T-helper 2 cell treated with Interferon-gamma antibody and Interleukin-4, amounts not matched to agents 5 μg/mL and 100 μg/mL, for 36 hours (primary cell): ENCODE measurements around the gene ZBTB5.

Source experiments
- DNase-seq: peaks from one replicate; pipeline ENCODE4 v3.0.0; 2021; ENCODE audit warnings: low spot score
- H3K27ac Mint-ChIP-seq: one replicate; pipeline ENCODE4 v1.8.0; 2021; ENCODE audit warnings: mild to moderate bottlenecking, mixed read lengths
- H3K27me3 Mint-ChIP-seq: one replicate; pipeline ENCODE4 v1.8.0; 2021; ENCODE audit warnings: low read depth, mixed read lengths
- H3K36me3 Mint-ChIP-seq: one replicate; pipeline ENCODE4 v1.8.0; 2021; ENCODE audit warnings: low read depth, mixed read lengths
- H3K4me1 Mint-ChIP-seq: one replicate; pipeline ENCODE4 v1.8.0; 2021; ENCODE audit warnings: low read depth, mixed read lengths
- H3K4me3 Mint-ChIP-seq: one replicate; pipeline ENCODE4 v1.8.0; 2022; ENCODE audit warnings: mild to moderate bottlenecking, moderate library complexity, mixed read lengths
- H3K9me3 Mint-ChIP-seq: one replicate; pipeline ENCODE4 v1.8.0; 2021; ENCODE audit warnings: mixed read lengths

ZBTB5 gene

DNA sequence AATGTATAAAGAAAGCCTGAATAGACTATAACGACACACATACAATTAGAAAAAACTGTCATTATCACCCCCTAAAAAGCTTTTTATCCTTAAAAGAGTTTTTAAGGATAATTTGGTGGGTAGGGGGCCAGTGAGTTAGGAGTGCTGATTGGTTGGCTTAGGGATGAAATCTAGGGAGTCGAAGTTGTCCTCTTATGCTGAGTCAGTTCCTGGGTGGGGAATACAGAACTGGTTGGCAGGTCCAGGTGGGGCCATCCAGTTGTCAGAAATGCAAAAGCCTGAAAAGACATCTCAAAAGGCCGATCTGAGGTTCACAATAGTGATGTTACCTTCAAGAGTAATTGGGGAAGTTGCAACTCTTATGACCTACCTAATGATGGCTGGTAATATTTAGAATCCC, 13.6 kb downstream of the ZBTB5 start:
- Mint-ChIP-seq H3K4me1 (peaks cover 9% of the 10 kb centered on the region), H3K9me3 (no peaks in the 10 kb centered on the region), H3K27ac (no peak overlapping the region), H3K4me3 (no peak overlapping the region), H3K36me3 (peaks cover 14% of the 10 kb centered on the region), H3K27me3 (no peaks in the 10 kb centered on the region)
- DNase-seq, result no peak

GRCh38 chr9:37449862-37450632, 15.2 kb downstream of the ZBTB5 start:
- Mint-ChIP-seq H3K9me3 (no peaks in the 10 kb centered on the region), H3K4me1 (peaks cover 12% of the 10 kb centered on the region), H3K27ac (no peak overlapping the region), H3K4me3 (no peak overlapping the region), H3K27me3 (no peaks in the 10 kb centered on the region), H3K36me3 (peaks cover 16% of the 10 kb centered on the region)
- no peak for DNase-seq

GRCh38 chr9:37447111-37447510, 18.1 kb downstream of the ZBTB5 start:
- peaks cover 11% of the 10 kb centered on the region for H3K4me1 Mint-ChIP-seq
- H3K27ac Mint-ChIP-seq, result no peak overlapping the region
- no peaks in the 10 kb centered on the region for H3K9me3 Mint-ChIP-seq
- no peaks in the 10 kb centered on the region for H3K27me3 Mint-ChIP-seq
- no peak for DNase-seq
- H3K4me3 Mint-ChIP-seq, result no peak overlapping the region
- peaks cover 20% of the 10 kb centered on the region for H3K36me3 Mint-ChIP-seq

GRCh38 chr9:37446401-37446800, 18.8 kb downstream of the ZBTB5 start:
- no peak for DNase-seq

GRCh38 chr9:37445832-37446231, 19.4 kb downstream of the ZBTB5 start:
- Mint-ChIP-seq H3K4me3 (no peak overlapping the region), H3K36me3 (peaks cover 32% of the 10 kb centered on the region), H3K4me1 (peaks cover 11% of the 10 kb centered on the region), H3K27me3 (no peaks in the 10 kb centered on the region), H3K27ac (no peak overlapping the region), H3K9me3 (no peaks in the 10 kb centered on the region)
- no peak for DNase-seq

More at GRCh38 chr9:37446401-37446800, 18.8 kb downstream of the ZBTB5 start:
- H3K36me3 Mint-ChIP-seq, result peaks cover 27% of the 10 kb centered on the region
- peaks cover 11% of the 10 kb centered on the region for H3K4me1 Mint-ChIP-seq
- no peaks in the 10 kb centered on the region for H3K9me3 Mint-ChIP-seq
- peak overlapping the region; percentile 32 for H3K27ac Mint-ChIP-seq
- no peak overlapping the region for H3K4me3 Mint-ChIP-seq
- no peaks in the 10 kb centered on the region for H3K27me3 Mint-ChIP-seq

GRCh38 chr9:37444890-37445289, 20.4 kb downstream of the ZBTB5 start:
- Mint-ChIP-seq H3K27ac (no peak overlapping the region), H3K27me3 (no peaks in the 10 kb centered on the region), H3K4me3 (no peak overlapping the region), H3K4me1 (peaks cover 11% of the 10 kb centered on the region), H3K9me3 (no peaks in the 10 kb centered on the region), H3K36me3 (peaks cover 32% of the 10 kb centered on the region)
- DNase-seq, result no peak

DNA sequence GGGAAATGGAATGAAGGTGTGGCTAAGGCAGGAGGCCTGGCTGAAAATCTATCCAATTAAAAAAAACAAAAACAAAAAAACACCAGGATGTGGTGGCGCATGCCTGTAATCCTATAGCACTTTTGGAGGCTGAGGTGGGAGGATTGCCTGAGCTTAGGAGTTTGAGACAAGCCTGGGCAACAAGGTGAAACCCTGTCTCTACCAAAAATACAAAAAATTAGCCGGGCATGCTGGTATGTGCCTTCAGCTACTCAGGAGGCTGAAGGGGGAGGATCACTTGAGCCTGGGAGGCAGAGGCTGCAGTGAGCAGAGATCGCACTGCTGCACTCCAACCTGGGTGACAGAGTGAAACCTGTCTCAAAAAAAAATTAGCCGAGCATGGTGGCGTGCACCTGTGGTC, 21.7 kb downstream of the ZBTB5 start:
- no peak for DNase-seq
- Mint-ChIP-seq H3K27me3 (no peaks in the 10 kb centered on the region), H3K4me1 (peaks cover 11% of the 10 kb centered on the region), H3K4me3 (no peak overlapping the region), H3K36me3 (peaks cover 31% of the 10 kb centered on the region), H3K27ac (no peak overlapping the region), H3K9me3 (no peaks in the 10 kb centered on the region)

DNA sequence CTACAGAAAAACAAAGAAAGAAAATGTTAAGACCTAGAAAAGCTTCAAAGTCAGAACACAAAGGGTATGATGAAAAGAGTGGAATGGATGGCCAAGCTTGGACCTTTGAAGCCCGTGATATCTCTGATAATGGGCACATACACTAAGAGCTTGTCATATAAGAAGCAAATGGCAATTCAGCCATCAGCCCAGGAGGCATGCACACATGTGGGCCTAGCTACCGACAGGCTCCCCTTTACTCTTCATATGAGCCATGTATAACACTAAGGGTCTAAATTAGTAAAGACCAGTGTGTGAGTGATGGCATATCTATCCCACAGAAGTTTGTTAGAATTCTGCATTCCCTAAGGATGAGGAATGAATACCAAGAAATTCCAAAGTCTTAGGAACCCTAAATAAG, 22.7 kb downstream of the ZBTB5 start:
- Mint-ChIP-seq H3K36me3 (peaks cover 32% of the 10 kb centered on the region), H3K4me3 (no peak overlapping the region), H3K4me1 (peaks cover 11% of the 10 kb centered on the region), H3K9me3 (no peaks in the 10 kb centered on the region), H3K27me3 (no peaks in the 10 kb centered on the region), H3K27ac (no peak overlapping the region)
- no peak for DNase-seq

GRCh38 chr9:37441776-37442370, 23.4 kb downstream of the ZBTB5 start:
- Mint-ChIP-seq H3K36me3 (peaks cover 36% of the 10 kb centered on the region), H3K4me3 (no peak overlapping the region), H3K27me3 (no peaks in the 10 kb centered on the region), H3K27ac (no peak overlapping the region), H3K4me1 (peaks cover 8% of the 10 kb centered on the region), H3K9me3 (no peaks in the 10 kb centered on the region)
- DNase-seq, result no peak

DNA sequence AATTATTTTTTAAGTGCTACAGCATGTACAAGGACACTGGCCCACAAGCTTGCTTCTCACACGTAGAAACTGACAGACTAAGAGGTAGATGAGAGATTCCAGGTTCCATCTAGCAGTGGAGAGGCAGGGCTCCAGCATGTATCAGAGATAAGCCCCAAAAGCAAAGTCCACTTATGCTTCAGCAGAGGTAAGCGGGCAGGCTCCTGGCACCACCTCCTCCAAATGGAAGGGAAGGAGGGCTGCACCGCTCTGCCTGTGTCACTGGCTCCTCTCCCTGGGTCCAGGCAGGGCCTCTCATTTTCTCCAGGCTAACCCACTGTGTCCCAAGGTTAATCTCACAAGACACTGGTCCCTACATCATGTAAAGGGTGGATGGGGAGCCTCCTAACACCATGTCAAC, 26.9 kb downstream of the ZBTB5 start:
- no peak overlapping the region for H3K4me3 Mint-ChIP-seq
- H3K27me3 Mint-ChIP-seq, result no peaks in the 10 kb centered on the region
- H3K9me3 Mint-ChIP-seq, result no peaks in the 10 kb centered on the region
- H3K27ac Mint-ChIP-seq, result no peak overlapping the region
- H3K36me3 Mint-ChIP-seq, result peaks cover 39% of the 10 kb centered on the region
- no peaks in the 10 kb centered on the region for H3K4me1 Mint-ChIP-seq
- no peak for DNase-seq

DNA sequence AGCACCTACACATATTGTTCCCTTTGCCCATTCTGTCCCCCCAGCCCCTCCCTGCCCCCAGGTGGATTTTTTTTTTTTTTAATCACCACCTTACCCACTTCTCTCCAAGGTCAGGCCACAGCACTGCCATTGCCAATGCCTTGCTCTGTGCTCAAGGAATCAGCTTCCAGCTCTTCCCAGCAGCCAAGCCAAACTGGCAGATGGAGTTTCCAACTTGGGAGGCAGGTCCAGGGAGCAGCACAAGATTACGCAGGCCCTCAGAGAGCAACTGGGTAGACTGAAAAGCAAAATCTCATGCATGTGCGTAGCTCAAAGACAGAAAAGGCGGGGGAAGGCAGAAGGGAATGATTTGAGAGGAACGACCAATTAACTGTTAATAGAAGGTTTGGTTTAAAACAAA, 27.6 kb downstream of the ZBTB5 start:
- H3K27me3 Mint-ChIP-seq, result no peaks in the 10 kb centered on the region
- H3K4me3 Mint-ChIP-seq, result no peak overlapping the region
- H3K9me3 Mint-ChIP-seq, result no peaks in the 10 kb centered on the region
- peaks cover 41% of the 10 kb centered on the region for H3K36me3 Mint-ChIP-seq
- peaks cover 2% of the 10 kb centered on the region for H3K4me1 Mint-ChIP-seq
- no peak overlapping the region for H3K27ac Mint-ChIP-seq
- DNase-seq, result no peak

DNA sequence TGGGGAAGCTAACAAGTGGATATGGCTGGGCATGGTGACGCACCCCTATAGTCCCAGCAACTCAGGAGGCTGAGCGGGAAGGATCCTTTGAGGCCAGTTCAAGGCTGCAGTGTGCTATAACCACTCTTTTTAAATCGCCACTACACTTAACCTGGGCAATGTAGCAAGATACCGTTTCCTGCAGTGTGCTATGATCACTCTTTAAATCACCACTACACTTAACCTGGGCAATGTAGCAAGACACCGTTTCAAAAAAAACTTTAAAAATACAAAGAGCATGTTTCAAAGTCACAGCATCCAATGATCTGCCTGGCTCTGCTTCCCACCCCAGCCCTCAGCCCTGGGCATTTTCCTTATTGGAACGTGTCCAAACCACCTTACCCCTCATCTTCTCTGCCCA, 28.2 kb downstream of the ZBTB5 start:
- peaks cover 36% of the 10 kb centered on the region for H3K36me3 Mint-ChIP-seq
- no peaks in the 10 kb centered on the region for H3K27me3 Mint-ChIP-seq
- no peaks in the 10 kb centered on the region for H3K9me3 Mint-ChIP-seq
- peaks cover 2% of the 10 kb centered on the region for H3K4me1 Mint-ChIP-seq
- no peak for DNase-seq
- H3K4me3 Mint-ChIP-seq, result no peak overlapping the region
- H3K27ac Mint-ChIP-seq, result no peak overlapping the region

GRCh38 chr9:37436540-37436939, 28.7 kb downstream of the ZBTB5 start:
- Mint-ChIP-seq H3K27ac (no peak overlapping the region), H3K9me3 (no peaks in the 10 kb centered on the region)

DNA sequence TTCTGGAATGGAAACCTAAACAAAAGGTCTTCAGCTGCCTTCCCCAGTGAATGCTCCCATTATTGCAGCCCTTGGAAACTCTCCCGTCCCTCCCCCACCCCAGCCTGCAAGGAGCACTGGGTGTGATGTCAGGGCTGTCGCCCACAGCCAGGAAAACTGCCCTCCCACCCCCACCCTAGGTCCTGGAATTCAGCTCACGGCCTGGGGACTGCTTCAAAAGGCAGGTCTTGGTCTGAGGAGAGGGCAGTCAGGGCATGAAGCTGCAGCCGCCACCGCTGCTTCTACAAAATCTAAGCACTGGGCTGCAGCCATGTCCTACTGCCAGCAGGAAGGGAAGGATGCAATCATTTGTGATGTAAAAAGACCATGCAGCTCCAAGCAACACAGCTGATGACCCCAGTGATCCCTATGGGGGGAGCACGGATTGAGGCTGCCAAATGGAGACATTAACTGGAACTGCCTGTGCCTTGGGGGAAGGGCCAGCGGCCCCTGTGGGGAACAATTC, 31.3 kb downstream of the ZBTB5 start:
- Mint-ChIP-seq H3K4me1 (peaks cover 2% of the 10 kb centered on the region), H3K27me3 (no peaks in the 10 kb centered on the region), H3K36me3 (peaks cover 18% of the 10 kb centered on the region), H3K9me3 (no peaks in the 10 kb centered on the region), H3K4me3 (no peak overlapping the region), H3K27ac (no peak overlapping the region)
- no peak for DNase-seq

More at GRCh38 chr9:37436540-37436939, 28.7 kb downstream of the ZBTB5 start:
- Mint-ChIP-seq H3K36me3 (peaks cover 31% of the 10 kb centered on the region), H3K27me3 (no peaks in the 10 kb centered on the region), H3K4me1 (peaks cover 2% of the 10 kb centered on the region), H3K4me3 (no peak overlapping the region)
- no peak for DNase-seq
